HG03039 (cell line): ENCODE data around the gene RASA3.

Experiments used
- ATAC-seq: cut with Tn5 transposase; IDR thresholded peaks from one replicate; pipeline ENCODE4 v1.9.1; 2021; ENCODE audit warnings: mild to moderate bottlenecking, moderate library complexity; ENCODE audit not compliant: unreplicated experiment

RASA3 gene

DNA sequence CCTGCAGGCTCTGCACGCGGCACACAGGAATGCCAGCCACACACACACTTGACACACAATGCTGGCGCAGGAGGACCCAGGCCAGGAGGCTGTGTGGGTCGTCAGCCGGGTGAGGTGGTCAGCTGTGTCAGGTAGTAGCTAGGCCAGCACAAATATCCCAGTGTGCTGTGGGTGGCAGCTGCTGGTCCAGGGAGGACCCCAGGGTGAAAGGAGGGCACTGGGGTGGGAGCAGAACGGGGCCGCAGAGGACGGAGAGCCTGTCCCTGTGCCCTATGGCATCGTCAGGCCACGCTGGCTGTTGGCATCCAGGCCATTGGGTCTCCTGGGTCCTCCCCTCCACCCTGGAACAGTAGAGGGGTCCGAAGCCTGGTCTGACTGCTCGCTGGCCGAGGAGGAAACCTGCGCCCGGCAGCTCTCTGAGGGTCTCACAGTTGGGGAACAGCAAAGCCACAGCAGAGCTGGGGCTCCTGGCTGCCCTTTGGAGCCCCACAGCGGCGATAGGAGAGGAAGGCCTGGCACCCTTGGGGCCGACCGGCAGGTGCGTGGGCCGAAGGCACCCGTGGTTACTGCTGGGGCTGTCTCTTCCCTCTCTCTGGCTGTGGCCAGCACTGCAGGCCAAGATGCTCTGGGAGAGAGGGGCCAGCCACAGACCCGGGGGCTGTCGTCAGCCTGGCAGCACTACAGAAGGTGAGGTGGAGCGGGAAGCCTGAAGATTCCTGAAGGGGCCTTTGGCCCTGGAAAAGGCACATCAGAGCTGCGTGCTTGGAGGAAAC, 185.8 kb downstream of the RASA3 start:
- no peak for ATAC-seq

DNA sequence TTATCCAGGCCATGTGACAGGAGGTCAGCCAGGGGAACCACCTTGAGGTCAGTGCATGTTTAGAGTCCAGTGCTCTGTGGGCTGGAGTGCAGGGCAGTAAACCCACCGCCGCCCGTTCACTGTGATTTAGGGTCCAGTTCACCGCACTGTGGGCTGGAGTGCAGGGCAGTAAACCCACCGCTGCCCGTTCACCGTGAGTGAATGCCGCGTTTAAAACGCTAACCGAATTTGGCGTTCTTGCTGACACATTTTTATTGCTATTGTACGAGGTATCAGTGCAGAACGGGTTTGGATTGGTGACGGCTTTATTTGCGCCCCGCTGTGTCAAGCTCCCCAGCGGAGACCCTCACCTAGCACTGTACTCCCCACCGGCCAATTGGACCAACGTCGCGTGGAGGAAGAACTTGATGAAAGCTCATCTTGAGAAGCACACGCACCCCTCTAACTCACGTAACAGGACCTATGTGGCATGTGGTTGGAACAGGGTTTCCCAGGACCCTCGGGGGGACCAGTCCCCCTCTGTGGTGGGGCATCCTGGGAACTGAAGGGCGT, 186.5 kb downstream of the RASA3 start:
- ATAC-seq, result no peak

DNA sequence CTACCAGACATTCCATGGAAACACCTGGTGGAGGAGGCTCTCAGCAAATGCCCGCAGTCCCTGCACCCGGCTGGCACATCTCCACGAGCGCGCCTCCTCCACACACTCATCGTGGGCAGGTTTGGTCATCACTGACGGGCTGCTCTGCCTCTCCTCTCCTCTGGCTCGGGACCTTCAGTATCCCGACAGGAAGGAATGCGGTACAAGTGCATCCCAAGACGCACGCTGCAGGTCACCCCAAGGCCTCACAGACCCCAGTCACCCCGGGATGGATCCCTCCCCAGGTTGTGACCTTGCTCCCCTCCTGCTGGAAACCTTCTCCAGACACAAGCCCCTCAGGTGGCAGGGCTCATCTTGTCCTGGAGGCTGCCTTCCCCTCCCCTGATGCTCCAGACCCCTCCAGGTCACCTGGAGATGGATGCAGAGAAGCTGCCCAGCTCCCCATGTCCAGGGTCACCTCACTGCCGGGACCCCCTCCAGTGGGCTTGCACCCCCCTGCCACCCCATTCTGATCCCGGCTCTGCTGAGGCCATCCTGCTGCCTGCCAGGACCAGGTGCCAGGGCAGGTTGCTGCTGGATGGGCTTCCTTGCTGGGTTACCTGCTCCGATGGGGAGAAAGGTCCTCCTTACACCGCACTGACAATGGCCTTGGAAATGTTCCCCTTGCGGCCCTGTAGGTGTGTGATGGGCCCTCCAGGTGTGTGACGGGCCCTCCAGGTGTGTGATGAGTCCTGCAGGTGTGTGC, 188.4 kb downstream of the RASA3 start:
- ATAC-seq, result no peak

- ATAC-seq, result no peak
Observed at GRCh38 chr13:113942591-113943103, 189.8 kb downstream of the RASA3 start.

GRCh38 chr13:113941571-113942191, 190.7 kb downstream of the RASA3 start:
- ATAC-seq, result no peak

- ATAC-seq, result no peak
Observed at GRCh38 chr13:113939944-113940297, 192.5 kb downstream of the RASA3 start.

DNA sequence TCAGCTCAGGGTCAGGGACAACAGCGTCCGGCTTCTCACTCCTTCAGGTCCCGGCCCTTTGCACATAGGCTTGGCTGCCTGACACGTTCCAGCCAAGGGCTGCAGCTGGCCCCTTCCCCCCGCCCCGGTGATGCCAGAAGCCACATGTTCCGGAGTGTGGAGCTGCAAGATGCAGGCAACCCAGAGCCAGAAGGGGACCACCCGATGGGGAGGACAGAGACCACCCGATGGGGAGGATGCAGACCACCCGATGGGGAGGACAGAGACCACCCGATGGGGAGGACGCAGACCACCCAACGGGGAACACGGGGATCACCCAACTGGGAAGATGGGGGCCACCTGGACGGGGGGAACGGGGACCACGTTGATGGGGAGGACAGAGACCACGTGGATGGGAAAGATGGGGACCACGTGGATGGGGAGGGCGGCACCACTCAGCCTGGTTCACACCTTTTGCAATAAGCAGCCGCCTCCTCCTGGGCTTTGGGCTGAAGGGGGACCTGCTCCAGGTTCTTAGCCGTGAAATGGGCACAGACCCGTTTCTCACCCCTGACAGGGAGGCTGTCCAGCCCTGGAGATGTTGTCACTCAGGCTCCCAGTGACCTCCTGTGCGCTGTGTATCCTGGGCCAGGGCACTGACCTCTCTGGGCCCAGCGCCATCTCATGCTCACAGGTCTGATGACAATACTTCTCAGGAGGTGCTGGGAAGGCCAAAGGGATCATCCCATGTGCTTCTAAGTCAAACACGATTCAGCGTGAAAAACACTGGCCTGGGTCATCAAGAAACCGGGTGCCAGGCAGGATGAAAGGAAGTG, 193.1 kb downstream of the RASA3 start:
- ATAC-seq, result no peak

- ATAC-seq, result no peak
Observed at GRCh38 chr13:113938716-113939115, 193.7 kb downstream of the RASA3 start.

DNA sequence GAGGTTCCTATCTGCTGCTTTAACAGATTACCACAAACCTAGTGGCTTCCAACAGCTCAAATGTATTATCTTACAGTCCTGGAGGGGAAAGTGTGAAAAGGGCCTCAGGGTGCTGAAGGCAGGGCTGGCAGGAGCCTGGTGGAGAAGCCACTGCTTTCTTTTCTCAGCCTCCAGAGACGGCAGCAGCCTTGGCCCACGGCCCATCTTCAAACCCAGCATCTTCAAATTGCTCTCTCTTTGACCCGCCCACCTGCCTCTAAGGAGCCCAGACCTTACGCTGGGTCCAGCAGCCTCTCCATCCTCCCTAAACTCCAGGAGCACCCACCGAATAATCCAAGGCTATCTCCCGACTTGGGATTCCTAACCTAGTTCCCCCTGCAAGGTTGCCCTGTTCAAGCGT, 194.2 kb downstream of the RASA3 start:
- no peak for ATAC-seq

- ATAC-seq, result no peak
Observed at GRCh38 chr13:113937527-113938180, 194.8 kb downstream of the RASA3 start.

- ATAC-seq, result no peak
Observed at GRCh38 chr13:113937073-113937472, 195.3 kb downstream of the RASA3 start.

DNA sequence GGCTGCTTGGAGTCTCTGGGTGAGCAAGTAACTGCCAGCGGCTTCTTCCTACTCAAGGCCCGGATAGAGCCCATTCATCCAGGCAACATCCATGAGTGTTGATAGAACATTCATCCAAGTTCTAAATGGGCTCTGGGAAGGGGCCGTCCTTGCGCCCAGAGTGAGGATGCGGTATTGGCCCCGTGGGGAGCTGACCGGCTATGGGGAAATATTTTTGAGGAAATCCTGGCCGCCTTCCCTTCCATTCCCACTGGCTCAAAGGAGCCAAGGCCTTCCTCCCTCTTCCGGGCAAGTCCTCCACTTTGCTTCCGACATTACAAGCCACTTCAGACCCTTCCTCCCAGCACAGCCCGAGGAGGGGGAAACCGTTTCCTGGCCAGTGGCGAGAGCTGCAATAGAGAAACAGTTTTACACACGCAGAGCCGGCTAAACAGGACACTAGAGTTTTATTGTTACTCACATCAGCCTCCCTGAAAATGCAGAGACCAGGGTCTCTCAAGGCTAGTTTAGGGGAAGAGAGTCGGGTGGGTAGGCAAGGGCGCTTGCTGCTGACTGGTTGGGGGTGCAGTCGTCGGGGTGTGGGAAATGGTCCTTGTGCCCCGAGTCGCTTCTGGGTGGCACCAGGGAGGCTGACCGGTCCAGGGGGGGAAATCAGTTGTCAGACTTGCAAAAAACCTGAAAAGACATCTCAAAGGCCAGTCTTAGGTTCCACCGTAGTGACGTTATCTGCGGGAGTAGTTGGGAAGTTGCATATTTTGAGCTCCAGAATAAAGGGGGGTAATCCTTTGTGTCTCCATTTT, 196.1 kb downstream of the RASA3 start:
- no peak for ATAC-seq

DNA sequence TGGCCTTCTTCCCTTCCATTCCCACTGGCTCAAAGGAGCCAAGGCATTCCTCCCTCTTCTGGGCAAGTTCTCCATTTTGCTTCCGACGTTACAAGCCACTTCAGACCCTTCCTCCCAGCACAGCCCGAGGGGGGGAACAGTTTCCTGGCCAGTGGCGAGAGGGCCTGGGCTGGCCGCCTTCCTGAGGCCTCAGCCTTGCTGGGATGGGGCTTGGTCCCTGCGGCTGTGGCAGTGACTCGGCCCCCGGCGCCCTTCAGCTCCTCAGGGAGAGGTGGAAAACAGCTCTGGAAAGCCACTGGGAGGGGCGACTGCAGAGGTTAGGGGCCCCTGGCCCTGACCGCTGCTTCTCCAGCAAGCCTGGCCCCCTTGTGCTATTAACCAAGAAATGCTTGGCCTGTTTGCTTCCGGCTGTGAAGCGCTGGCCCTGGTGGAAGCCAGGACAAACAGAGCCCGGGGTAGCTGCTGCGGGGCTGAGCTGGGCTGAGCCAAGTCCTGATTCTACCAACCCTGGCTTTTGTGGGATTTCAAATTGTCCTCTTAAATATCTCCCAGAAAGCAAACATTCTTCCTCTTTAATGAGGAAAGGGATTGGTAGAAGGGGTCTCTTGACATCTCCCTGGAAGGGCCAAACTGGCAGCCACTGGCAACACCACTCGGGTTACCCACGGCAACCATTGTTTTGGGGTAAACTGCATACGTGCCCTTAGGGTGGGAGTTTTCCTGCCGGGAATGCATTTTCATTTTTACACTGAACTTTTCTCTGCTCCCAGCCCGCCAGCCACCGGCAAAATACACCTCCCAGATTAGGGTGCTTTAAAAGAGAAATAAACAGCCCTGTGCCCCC, 197.2 kb downstream of the RASA3 start:
- no peak for ATAC-seq

DNA sequence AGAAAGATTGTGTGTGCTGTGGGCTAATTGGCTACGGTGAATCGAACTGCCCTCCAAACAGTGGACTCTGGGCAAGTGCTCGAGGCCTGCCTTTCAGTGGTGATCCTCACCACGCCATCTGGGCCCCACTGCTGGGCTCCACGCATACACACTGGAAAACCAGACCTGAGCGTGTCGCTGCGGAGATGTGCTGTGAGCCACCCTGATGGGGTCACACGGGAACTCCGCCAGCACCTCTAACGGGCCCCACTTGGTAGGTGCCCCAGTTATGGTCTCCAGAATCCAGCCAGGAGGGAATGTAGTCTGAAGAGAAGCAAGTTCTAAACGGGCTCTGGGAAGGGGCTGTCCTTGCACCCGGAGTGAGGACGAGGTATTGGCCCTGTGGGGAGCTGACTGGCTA, 197.8 kb downstream of the RASA3 start:
- no peak for ATAC-seq

GRCh38 chr13:113933901-113934300, 198.5 kb downstream of the RASA3 start:
- no peak for ATAC-seq

- no peak for ATAC-seq
Observed at GRCh38 chr13:113931841-113932459, 200.5 kb downstream of the RASA3 start.

GRCh38 chr13:113930671-113931637, 201.5 kb downstream of the RASA3 start:
- no peak for ATAC-seq
